ENCODE data around the gene RASGRP1.
"Not testable (repeated sequence)": the region's sequence is repeated elsewhere in the genome, so short reads cannot be mapped to it uniquely, and the experiment has no call there.

The RASGRP1 gene

DNA sequence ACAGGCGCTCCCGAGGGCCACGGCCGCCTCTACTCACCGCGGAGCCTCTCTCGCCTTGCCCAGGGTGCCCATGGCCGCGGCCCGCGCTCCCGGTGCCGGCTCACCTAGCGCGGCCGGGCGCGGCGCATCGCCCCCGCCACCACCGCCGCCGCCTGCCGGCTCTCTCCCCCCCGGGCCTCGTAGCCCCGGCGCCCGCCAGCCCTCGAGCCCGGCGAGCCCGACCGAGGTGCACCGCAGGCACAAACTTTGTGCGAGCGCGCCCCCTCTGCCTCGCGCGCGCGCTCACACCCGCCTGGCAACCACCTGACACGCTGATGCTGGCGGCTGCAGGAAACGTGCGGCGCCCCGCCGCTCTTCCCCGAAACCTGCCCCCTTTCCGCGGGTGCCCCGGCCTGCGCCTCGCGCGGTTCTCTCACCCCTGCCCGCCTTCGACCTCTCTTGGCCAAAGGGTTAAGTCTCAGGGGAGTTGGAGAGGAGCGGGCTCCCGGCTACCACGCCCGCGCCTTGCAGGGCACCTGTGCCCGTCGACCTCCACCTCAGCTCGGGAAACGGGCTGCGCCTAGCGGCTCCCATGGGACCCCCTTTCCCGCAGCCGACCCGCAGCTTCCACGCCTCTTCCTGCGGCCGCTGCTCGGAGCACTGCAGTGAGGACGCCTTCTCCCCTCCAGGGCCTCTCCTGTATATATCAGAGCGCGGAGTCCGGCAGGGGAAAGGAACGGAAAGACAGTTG lies at the start of gene RASGRP1:
Gene RASGRP1 (minus strand): TSS at position 258 of the 730 bp plus-strand sequence. CDS start 186 bp downstream, at position 72.
- DNase-seq (ENCODE audit: low spot score) = peak; percentile 90

DNA sequence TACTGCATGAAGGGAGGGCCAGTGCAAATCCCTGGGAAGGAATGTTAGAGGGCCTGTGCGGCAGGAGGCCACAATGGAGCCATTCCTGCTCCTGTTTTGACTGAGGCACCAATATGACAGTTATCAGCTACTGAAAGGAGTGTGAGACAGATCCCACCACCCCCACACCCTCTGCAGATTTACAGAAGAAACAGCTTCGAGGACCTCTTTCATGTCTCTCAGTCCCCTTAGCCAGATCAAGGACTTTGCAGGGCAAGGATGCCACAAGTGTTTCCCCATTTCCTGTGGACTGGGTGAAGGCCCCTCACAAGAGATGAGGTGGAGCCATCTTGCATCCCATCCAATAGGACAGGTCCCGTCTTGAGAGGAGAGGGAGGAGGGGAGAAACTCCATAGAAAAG lies 48.5 kb upstream of the RASGRP1 start:
- no peak for DNase-seq (ENCODE audit: low spot score)

DNA sequence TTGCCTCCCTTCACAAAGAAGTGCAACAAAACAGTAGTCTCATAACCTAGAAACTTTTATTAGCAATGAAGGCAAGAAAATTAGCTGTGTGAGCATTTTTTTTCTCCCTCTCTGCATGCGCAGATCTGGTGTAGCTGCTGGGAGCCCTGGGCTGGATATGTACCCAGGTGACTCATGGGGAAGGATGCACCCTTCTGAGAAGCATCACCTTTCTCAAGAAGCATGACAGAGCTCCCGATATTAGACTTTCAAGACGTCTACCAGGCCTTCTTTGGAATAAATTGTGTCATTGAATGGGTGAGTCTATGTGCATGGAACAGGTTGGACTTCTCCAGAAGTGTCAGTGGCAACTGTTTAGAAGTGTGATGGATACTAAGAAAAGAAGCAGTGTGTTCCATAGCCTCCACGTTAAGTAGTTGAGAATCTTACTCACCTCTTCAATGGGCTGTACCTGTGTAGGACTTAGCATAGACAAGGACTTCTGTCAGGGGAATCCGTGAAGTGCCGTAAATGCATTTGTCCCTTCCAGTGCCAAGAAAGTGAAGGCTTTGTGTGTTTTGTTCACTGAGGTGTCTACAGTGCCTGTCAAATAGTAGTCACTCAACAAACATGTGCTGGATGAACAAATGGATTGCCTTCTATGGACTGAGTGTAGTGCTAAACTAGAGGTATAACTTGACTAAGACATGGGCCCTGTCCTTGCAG lies 47.7 kb upstream of the RASGRP1 start:
- DNase-seq (ENCODE audit: low spot score) = peak; percentile 75

DNA sequence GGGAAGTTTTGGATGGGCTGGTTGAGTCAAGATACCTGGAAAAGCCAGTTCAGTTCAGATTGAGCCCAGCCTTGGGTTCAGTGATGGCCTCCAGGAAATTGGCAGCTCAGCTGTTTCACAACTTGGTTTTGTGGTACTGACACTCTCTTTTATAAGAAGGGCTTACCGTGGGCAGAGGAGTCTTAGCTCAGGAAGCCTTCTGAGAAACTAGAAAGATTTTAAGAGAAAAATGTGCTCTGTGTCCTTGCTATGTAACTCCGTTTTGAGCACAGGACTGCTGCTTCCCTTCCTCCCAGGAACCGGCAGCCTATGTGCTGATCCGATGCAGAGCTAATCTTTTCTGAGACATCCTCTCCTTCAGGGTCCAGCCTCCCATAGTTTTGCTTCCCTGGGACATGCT lies 46.6 kb upstream of the RASGRP1 start:
- peak; percentile 79 for DNase-seq (ENCODE audit: low spot score)

DNA sequence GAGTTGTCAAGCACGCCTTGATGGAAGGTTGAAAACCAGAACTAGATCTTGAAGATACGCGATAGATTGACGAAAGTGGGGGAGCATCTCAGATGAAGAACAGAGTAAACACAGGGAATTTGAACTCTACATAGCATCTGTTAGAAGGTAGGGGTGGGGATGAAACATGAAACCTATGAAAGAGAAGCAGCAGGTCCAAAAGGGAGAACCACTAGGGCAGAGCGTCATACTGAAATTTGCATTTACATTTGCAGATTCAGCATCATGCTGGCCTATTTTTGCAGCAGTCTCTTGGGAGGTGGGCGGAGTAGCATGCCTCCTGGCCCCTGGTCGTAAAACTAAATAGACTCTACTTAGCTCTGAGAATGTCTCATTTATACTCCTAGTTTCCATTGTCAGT lies 46.1 kb upstream of the RASGRP1 start:
- no peak for DNase-seq (ENCODE audit: low spot score)

DNA sequence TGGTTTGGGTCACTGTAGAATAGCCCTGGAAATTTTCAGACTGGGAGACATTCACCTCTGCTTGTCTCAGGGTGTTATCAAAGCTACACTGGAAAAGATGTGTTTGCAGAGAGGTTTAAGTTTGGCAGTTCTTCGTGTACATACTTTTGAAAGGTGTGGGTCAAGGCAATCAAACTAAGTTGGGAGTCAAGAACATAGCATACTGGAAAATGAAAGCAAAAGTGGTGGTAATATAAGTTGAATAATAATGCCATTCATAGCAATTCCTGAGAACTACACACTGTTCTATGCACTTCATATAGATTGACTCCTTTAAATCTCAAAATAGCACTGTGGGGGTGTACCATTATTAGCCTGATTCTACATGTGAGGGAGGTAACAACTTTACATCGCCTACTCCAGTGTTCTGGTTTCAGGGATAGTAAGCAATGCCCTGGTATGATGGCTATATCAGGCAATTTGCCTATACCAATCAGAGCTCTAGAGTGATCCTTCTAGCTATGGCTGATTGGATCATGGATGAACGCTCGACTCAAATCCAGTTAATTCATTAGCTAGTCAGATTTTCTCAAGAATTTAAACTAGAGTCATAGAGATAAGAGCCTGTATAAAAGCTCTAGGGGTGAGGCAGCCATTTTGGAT lies 44.6 kb upstream of the RASGRP1 start:
- no peak for DNase-seq (ENCODE audit: low spot score)

DNA sequence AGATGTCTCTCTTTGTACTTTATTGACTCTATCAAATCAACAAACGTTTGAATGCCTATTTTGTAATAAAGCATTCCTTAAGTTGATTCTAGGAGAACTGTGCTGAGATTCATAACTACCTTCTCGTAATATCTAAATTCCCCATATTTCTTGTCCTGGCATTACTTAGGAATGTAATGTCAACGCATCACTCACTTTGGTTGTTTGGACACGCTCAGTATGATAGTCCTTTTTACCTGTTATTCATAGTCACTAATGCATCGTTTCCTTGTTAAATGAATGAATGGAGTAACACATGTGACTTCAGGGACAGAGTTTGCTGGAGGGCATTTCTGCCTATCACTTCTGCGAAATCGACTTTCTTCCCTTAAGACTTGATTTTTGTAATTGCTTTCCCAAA lies 44.1 kb upstream of the RASGRP1 start:
- no peak for DNase-seq (ENCODE audit: low spot score)

DNA sequence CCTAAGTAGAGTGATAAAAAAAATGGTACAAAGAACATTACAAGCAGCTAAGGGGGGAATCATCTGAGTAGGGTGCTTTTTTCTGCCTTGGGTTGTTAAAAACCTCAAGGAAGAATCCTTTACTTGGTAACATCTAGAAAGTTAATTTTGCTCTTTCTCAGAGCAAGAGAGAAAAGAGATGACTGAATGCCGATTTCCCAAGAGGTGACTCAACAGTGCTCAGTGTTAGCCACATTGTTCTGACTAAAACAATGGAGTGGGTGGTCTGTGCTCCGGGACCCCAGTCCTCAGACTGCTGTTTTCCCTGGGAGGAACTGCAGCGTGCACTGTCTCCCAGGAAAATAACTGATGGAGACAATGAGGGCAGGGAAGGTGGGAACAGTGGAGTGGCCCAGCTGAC lies 41.1 kb upstream of the RASGRP1 start:
- DNase-seq (ENCODE audit: low spot score) = no peak

DNA sequence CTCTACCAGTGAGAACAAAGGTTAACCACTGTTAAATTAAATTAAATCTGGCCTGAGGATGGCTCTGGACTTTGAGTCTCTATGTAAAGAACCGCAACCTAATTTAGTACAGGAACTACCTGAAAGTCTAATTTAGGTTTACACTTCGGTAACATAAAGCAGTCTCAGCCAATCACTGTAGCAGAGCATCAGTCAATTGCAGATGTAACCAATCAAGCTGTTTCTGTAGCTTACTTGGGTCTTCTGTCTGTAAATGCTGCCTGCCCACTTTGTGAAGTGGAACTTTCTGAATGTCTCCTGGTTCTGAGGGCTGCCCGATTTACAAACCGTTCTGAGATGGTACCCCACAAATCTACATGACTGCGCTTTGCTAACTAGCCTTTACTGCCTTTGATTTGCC lies 39.1 kb upstream of the RASGRP1 start:
- DNase-seq (ENCODE audit: low spot score) = no peak

DNA sequence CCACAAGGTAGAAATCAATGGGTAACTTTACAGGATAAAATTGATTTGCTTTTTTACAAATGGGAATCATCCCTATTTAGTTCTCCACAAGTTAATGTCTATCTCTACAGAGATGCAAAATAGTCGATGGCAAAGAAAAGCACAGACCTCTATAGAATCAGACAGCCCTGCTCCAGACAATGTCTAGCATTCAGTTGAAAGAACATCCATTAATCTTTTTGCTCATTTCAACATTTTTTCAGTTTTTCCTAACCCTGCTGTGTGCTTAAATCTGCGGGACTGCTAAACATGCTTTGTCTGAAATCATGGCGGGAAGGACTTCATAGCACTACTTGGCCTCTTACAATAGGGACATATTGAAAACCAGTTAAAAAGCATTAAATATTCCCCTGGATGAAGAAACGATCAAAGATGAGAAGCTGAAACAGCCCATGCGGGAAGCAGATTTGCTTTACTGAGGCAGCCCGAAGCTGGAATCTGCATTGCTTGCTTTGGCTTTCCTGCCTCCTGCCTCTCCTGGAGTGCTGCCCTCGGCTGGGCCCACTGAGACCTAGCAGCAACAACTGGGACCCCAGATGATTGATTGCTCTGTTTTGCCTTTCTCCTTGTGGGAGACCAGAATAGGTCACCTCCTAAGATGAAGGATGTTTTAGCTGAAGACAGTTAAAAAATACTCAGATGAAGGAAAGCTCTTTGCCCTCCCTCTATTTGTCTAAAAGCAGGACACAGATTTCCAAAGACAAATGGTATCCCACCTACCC lies 38.5 kb upstream of the RASGRP1 start:
- no peak for DNase-seq (ENCODE audit: low spot score)

DNA sequence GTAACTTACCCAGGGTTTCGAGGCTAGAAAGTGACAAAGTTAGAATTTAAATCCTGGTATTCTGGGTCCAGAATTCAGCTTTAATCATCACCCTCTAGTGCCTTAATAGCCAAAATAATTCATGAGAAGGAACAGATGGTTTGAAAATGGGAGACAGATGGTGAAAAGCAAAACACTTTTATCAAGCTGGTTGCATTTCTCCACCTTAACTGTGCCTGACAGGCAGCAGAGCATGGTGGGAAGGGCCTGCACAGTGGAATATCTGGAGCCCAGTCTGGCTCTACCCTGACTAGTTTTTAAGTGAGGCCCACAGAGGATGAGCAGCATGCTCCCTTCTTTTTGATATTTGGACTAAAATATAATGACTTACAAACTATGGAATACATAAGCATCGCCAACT lies 35.6 kb upstream of the RASGRP1 start:
- DNase-seq (ENCODE audit: low spot score) = no peak

DNA sequence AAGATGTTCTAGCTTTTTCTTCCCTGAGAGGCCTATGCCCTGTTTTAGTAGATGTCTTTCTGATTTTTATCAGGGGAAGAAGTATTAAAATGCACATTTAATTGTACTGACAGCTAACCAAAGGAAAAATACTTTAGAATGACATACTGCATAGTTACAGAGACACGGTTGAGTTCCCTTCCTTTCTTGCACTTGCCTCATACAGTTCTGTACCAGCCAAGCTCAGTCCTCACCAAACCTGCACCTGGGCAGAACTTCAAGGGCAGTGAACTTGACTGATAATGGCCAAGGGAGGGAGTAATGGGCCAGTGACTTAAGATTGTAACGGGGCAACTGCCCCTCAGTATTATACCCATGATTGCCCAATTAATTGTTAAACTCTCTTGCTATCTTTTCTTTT lies 34.1 kb upstream of the RASGRP1 start:
- no peak for DNase-seq (ENCODE audit: low spot score)

DNA sequence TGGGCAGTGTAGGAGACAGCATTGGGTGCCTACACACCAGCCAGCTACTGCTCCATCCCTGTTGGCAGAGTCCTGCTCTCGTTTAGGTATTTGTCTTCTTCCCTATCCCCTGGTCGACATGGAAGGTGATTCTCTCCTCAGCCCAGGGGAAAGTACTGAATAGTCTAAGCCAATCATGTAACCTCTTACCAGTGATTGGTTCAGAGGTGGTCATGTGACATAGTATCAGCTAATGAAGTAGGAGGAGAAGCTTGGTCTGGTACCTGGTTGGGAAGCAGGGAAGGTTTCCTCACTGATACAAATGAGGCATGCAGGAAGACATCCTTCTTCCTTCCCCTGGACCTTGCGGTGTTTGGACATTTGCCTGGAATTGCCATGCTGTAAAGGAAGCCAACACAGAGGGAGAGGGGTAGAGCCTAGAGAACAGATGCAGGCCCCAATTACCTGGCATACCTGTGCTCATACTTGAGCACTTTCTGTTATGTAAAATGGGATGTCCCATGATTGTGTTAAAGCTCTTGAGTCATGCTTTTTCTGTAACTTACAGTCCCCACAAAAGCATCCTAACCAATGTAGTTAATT lies 32.7 kb upstream of the RASGRP1 start:
- DNase-seq (ENCODE audit: low spot score) = no peak

DNA sequence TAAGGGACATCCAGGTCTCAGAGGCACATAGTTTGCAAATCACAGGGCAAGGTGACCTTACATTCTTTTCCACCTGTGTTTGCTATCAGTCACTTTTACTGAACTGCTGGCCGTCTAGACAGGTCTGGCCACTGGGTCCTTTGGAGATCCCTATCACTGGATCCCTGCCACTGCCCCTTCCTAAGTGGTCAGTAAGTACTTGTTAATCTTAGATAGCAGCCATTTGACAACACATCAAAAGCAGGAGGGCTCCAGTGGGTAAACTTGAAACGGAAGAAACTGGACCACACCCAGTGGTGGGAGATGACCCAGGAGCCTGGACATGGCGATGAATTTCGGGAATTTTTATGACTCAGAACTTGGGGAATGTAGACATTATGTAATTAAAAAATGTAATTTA lies 28.9 kb upstream of the RASGRP1 start:
- DNase-seq (ENCODE audit: low spot score) = no peak

DNA sequence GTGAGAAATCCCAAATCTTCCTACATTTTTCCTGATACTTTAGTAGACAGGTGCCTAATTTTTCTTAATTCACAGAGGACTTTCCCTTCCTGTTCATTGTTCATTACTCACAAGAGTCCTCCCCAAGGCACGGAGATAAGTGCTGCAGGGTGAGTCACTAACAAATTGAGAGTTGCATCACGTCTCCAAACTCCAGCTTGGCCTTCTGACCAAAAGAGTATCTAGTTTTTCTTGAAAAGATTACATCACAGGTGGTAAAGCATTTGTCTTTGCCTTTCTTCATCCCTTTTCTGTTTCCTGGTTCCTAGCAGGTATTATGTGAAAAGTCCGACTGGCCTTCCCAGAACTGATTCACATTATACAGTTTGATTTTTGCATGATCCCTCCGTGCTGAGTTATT lies 24.9 kb upstream of the RASGRP1 start:
- no peak for DNase-seq (ENCODE audit: low spot score)

DNA sequence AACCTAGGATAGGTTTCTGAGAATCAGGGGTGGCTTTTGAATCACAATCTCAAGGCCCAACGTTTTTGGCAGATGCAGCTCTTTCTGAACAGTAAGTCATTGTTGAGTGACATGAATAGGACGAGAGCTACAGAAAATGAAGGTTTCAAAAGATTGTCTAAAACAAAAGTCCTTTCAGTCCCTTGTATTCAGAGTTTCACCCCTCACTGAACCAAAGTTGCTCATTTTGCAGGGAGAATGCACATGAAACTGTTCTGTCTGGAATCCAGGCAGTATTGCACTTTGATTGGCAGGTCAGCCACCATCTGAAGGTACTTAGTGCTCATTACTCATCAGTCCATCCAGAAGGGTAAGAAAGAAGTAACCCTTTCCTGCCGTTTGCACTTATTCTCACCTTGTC lies 24.1 kb upstream of the RASGRP1 start:
- no peak for DNase-seq (ENCODE audit: low spot score)

DNA sequence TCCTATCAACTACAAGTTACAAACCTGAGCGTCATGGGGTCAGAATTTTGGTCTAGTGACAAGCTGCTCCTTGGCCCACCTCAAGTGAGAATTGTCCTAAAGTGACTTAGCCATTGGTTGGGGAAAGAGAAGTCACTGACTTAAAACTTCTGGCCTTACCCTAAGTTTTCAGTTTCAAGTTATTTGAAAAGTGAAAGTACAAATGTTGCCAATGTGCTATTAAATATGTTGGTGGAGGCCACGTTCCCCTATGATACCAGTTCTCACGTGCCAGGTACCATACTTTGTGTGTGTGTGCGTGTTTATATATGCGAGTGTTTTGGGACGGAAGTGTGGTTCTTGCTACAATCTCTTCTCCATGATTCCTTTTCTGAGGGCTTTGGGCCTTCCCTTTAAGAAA lies 22.6 kb upstream of the RASGRP1 start:
- DNase-seq (ENCODE audit: low spot score) = no peak

DNA sequence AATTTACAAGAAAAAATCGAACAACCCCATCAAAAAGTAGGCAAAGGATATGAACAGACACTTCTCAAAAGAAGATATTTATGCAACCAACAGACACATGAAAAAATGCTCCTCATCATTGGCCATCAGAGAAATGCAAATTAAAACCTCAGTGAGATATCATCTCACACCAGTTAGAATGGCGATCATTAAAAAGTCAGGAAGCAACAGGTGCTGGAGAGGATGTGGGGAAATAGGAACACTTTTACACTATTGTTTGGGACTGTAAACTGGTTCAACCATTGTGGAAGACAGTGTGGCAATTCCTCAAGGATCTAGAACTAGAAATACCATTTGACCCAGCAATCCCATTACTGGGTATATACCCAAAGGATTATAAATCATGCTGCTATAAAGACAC lies 21.4 kb upstream of the RASGRP1 start:
- not testable (repeated sequence) for DNase-seq (ENCODE audit: low spot score)

DNA sequence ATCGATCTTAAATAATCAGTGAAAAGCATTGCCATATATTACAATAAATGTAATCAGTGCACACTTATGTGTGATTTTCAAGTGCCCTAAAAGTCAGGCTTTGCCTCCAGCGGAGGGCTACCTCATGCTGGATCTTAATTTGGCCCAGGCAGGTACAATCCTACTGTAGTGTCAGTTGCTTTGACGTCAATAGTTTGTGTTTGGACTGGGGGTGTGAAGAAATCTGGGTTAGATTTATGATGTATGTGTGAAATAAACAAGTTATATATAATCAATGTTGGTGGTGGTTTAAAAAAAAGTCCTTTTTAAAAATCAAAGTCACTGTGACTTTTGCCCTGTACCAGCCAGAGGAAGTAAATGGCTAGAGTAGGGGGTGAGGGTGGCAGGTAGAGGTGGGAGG lies 14.0 kb upstream of the RASGRP1 start:
- no peak for DNase-seq (ENCODE audit: low spot score)

DNA sequence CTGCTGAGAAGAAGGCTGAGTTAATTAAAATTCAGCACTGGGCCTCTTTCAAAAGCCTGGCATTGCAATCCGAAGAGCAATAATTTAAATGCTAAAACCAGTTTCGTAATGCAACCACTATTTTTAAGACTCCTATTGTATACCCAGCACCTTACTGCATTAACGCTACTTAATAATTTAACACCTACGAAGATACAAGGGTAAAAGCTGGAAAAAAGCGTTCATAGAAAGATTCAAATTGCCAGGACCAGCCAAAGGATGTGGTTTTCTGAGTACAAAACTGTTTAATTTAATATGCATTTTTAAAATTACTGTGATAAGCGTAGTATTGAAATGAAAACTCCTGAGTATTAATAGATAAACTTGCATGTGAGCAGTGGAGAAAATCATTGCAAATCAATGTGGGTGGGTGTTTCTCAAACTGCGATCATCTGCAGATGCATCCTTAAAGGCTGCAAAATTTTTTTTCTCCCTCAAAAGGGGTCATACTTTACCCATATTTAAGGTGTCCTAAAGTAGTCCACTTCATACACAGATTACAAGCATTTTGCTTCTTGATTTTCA lies 12.9 kb upstream of the RASGRP1 start:
- no peak for DNase-seq (ENCODE audit: low spot score)

DNA sequence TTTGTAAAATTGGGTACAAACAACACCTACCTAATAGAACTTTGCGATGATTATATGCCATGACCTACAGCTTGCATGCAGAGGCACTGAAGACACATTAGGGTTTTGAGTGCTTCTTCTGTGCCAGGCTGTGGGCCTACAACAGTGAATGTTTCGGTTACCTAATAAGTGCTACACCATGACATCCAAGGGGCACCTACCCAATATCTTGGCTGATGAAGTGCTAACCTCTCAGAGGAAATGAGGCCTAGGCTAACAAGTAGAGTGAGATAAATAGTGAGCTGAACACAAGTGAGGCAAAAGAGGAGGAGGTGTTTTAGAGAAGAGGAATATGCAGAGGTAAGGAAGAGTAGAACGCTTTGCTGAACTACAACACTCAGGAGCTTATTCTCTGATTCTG lies 12.2 kb upstream of the RASGRP1 start:
- DNase-seq (ENCODE audit: low spot score) = peak; percentile 35

DNA sequence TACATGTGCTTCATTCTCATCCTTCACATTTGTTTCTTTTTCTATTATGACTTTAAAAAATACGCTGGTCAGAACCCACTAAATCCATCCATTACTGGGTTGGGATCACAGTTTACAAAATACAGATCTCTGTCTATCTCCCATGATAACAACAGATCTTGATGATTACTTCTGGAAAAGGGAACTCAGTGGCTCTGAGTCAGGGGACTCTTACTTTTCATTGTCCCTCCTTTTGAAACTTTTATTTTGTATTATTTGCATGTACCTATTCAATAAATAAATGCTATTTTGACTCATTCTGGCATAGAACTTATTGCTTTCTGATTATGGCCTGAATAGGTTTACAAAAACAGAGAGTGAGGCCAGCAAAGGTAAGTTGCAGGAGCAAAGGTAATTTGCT lies 11.6 kb upstream of the RASGRP1 start:
- DNase-seq (ENCODE audit: low spot score) = no peak

All from CD4-positive, alpha-beta T cell treated with Interleukin-15 for 4 hours (primary cell).